NCI-H1417 treated with DMSO at 0.1 percent for 48 hours (cell line): ENCODE results near the gene NKIRAS1.
A peak's percentile ranks its signal among the peaks of the same experiment; 100 is the strongest.

Source experiments
- DNase-seq: peaks from one replicate; lab custom pipeline; 2025; lab: John Stamatoyannopoulos, UW

Gene NKIRAS1

DNA sequence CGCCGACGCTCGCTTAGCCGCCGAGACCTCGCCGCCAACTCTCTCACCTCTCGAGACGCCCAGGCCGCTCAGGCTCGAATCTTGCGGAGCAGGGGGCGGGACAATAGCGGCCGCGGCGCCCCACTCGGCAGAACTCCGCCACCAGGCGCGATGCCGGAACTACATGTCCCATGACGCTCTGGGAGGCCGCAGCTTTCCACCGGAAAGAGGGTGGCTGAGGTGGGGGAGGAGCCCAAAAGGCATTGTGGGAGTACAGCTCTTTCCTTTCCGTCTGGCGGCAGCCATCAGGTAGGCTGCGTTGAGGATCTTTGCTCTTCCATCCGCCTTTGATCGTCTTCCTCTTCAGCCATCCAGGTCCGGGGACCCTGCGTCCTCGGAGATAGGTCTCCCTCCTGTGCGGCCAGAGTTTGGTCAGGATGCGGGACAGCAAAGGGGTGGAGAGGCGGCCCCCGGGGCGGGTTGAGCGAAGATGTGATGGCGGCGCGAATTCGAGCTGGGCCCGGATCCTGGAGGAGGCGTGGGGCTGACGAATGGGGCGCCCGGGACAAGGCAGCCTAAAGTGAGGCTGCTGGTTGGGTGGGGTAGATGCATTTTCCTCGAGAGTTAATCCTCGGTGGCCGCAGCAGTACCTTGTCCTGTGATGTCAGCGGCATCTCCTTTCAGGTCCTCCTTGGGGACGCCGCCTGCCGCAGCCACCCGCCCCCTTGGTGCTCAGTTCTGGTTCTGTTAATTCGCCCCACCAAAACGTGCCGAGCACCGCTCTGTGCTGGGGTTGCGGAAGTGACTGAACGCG is at the start of gene NKIRAS1, which contains the start of gene RPL15:
NKIRAS1 (minus strand) TSS at position 105 of the 793 bp plus-strand sequence. CDS start 6,086 bp downstream, outside the sequence.
RPL15 (plus strand) TSS at position 247 of the 793 bp plus-strand sequence. CDS start 728 bp downstream, outside the sequence.
- peak; percentile 71 for DNase-seq

DNA sequence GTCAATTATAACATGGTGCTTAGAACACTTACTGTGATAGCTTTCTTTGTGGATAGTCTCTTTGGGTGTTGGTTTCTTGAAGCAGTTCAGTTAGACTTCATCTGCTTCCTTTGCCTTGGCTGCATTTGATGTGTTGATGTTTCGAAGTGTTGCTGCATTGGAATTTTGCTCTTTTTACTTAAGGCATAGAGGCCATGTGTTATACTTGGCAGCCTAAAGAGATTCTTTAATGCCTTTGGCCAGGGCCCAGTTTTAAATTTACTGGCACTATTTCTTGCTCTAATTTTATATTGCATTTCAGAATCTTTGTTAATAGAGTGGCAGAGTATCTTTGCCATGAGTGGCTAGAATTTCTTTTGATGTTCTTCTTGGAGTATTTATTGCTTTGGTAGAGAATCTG is 49.5 kb upstream of the NKIRAS1 start:
- DNase-seq, result no peak

DNA sequence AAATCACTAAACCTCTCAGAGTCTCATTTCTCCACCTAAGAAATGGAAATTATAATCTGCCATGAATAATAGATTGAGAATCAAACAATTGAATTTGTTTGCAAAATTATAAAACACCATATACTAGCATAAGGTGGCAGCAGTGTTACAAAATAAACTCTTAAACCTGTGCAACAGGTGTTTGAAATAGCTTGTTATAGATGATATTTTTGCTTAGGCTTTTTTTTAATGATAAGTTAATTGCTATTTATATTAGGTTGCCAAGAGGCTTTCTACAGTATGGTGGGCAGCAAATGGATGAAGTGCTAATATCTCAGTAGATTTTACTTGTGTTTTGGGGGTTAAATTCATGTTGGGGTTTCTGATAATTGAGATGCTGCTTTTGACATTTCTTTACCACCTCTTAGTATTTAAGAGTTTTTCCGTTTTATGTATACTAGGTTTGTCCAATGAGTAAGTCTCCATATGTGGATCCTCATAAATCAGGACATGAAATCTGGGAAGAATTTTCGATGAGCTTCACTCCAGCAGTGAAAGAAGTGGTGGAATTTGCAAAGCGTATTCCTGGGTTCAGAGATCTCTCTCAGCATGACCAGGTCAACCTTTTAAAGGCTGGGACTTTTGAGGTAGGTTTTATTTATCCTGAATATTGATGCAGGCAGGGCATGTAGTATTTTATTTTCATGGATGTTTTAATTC is 47.9 kb upstream of the NKIRAS1 start:
- no peak for DNase-seq

DNA sequence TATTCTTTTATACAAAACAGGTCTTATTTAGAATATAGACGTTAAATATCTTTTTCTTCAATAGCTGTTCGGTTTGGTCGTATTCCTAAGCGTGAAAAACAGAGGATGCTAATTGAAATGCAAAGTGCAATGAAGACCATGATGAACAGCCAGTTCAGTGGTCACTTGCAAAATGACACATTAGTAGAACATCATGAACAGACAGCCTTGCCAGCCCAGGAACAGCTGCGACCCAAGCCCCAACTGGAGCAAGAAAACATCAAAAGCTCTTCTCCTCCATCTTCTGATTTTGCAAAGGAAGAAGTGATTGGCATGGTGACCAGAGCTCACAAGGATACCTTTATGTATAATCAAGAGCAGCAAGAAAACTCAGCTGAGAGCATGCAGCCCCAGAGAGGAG is 45.1 kb upstream of the NKIRAS1 start:
- DNase-seq, result no peak

DNA sequence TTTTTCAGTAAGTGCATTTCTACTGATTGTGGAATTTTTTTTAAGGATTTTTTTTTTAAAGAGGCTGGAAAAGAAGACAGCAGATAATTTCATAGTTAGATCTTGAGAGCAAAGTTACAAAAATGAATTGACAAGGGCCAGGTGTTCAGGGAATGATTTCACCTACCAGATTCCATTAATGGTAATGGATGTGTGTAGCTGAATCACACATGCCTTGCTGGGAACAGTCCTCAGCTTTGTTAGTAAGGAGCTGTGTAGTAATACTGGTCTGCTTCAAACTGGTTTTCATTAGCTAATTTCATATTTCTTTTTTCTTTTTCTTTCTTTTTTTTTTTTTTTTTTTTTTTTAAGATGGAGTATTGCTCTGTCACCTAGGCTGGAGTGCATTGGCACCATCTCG is 44.3 kb upstream of the NKIRAS1 start:
- DNase-seq, result no peak

DNA sequence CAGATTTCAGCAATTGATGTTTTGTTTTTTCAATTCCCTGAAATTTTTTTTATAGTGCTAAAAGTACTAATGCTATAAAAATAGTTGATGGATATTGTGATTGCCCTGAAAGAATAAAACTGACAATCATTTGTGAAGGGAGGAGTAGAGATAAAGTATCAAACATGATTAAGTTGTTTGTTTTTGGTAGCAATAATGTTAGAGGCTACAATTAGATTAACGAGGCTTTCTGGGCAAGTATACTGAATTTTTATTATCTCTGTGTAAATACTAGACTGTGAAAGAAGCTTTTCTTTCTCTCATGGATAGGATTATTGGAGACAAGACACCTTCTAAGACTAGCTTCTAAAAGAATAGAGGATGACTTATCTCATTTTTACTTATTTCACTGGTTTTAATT is 43.9 kb upstream of the NKIRAS1 start:
- peak; percentile 31 for DNase-seq

DNA sequence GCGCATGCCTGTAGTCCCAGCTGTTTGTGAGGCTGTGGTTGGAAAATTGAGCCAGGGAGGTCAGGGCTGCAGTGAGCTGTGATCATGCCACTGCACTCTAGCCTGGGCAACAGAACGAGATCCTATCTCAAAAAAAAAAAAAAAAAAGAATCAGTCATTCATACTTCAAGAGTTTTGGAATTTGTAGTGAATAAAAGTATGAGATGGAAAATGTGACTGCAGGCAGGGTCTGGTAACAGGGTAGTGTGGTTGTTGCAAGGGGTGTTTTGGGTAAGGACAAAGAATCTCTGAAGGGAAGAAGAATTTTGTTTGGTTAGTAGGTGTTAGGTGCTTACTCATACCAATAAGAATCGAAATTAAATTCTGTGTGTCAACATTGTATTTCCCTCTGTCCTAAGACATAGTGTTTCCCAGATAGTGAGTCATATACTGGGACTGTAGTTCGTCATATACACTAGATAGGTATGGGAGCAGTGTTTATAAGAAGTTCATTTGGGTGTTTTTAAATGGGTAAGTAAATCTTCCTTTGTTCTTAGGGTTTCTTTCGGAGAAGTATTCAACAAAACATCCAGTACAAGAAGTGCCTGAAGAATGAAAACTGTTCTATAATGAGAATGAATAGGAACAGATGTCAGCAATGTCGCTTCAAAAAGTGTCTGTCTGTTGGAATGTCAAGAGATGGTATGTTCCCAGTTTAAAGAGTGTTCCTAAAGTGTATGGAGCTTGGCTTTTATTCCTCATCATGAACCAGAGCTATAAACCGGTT is 42.5 kb upstream of the NKIRAS1 start:
- no peak for DNase-seq

DNA sequence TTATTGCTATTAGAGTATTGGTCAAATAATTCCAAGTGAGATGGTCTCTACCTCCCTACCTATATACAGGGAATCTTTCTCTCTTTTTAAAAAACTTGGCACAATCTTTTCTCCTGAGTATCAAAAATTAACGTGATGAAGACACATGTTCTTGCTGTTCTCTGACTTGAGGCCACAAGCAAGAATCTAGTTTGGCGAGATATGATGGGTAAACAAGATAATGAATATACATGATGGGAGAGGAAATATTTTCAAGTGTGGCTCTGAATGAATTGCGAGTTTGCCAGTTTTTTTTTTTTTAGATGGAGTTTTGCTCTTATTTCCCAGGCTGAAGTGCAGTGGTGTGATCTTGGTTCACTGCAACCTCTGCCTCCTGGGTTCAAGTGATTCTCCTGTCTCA is 39.9 kb upstream of the NKIRAS1 start:
- no peak for DNase-seq

DNA sequence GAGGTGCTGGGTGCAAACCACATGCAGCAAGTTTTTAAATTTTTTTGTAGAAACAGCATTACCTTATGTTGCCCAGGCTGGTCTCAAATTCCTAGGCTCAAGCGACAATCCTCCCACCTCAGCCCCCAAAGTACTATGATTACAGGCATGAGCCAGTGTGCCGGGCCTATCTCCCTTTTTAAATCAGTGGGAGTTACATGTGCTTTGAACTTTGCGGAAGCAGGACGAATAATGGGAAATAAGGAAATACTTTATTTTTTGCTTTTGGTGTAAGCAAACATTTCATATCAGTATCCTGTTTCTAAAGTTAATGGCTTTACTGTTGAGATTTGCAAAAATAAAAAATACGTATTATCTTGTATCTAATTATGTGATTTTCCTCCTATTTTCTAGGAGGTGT is 37.4 kb upstream of the NKIRAS1 start:
- no peak for DNase-seq

DNA sequence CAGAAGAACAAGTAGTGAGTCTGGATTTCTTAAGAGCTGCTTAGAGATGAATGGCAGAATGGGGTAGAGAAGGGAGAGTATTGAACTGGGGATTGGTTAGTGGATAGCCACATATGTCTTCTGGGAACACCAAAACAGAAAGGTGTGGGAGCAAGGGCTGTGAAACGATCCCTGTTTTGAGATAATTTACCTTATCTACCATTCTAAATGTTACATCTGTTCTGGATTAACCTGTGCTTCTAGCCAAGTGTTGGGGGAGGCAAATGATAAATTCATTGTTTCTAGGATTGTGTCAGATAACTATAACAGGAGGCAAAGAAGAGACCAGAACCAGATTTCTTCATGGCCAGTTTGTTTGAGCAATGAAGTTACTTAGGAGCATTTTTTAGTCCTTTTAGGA is 36.7 kb upstream of the NKIRAS1 start:
- no peak for DNase-seq

DNA sequence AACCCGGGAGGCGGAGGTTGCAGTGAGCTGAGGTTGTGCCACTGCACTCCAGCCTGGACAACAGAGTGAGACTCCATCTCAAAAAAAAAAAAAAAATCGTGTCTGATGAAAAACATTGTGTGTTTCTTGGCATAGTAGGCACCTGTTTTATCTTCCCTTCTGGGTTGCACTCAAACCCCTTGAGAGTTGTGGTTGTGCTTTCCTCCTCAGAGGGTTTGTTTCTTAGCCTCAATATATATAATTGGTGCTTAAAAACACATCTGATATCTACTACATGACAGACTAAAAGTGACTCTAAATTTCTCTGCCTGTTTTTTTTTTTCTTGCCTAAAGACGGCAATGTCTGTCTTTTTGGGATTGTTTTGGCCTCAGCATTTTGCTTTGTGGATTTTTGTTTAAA is 35.9 kb upstream of the NKIRAS1 start:
- DNase-seq, result no peak

DNA sequence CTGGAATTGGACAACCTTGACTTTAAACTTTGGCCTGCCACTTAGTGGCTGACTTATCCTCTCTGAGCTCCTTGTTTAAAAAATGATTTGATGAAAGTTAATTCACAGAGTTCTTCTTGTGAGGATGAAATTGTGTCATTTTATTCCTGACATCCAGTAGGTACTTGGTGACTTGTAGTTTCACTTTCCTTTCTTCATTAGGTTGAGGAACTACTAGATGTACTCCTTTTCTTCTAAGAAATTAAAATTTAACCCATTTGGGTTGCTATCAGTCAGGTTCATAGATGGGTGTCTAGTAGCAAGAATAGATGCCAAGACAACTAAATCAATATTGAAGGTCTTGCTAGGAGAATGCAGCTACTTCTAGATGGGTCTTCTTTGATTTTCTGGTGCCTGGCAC is 33.5 kb upstream of the NKIRAS1 start:
- no peak for DNase-seq

DNA sequence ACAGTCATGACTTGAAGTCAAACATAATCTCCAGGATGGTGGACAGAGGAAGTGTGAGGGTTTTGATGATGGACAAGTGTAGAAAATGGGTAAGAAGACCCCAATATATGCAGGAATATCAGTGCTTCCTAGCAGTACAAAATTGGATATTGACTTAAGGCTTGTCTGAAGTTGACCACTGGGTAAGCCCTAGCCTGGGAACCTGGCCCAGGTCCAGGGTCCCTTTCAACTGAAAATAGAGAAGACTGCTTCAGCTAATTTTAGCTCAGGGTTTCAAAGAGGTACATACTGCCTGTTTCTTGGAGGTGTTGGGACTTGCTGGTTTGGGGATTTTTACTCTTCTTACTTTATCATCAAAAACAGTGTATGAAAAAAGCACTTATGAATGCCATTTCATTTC is 33.0 kb upstream of the NKIRAS1 start:
- DNase-seq, result no peak

DNA sequence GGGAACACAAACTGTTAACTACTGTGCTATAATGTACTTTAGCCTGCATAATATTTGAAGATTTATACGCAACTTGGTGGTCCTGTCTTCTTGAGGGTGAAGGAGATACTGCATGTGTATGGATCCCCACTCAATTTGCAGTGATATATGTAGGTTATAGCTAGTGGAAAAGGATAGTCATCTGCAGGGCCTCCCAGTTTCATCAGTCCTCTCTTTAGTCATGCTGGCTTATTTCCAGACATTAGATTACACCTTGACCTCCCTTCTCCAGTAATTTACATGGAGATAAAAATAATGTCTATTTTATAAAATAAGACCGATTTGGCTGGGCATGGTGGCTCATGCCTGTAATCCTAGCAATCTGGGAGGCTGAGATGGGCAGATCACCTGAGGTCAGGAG is 32.0 kb upstream of the NKIRAS1 start:
- DNase-seq, result no peak

DNA sequence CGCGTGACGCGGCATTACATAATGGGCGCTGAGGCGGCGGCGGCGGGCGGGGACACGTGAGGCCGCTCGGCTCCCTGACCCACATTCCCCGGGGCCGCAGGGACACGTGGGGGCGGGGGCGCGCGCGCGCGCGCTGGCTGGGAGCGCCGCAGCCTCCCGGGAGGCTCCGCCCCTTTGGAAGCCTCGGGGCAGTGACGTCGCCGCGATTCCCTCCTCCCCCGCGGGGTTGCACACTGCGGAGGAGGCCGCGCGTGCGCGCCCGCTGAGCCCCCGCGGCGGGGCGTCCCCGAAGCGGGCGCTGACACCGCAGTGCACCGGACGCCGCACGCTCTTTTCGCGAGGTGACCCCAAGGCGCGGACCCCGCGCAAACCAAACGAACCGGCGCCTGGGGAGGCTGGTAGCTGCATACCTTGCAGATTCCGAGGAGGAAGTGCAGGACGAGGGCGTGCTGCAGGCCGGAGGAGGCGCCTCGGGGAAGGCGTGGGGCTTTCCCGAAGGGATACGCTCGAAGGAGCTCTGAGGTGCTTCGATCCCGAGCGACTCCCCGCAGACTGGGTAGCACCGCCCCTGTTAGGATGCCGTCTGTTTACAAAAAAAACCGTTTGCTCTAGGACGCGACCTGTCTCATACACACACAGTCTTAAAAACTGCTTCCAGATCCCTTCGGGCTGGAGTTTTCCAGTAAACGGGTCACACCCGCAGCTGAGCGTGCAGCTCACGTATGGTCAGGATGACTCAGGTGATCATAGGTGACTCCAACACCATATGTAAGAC is 29.3 kb upstream of the NKIRAS1 start:
- peak; percentile 55 for DNase-seq

DNA sequence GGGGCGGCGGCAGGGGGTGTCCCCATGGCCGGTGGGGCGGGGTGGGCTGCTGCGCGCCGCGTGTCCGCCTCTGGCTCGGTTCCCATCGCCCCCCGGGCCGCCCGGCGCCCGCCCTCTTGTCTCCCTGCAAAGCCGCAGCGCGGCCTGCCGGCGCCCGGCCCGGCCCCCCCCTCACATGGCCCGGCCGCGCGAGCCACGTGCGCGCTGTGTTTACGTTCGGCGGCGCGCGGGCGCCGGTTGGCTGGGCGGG is 28.8 kb upstream of the NKIRAS1 start:
- no peak for DNase-seq

DNA sequence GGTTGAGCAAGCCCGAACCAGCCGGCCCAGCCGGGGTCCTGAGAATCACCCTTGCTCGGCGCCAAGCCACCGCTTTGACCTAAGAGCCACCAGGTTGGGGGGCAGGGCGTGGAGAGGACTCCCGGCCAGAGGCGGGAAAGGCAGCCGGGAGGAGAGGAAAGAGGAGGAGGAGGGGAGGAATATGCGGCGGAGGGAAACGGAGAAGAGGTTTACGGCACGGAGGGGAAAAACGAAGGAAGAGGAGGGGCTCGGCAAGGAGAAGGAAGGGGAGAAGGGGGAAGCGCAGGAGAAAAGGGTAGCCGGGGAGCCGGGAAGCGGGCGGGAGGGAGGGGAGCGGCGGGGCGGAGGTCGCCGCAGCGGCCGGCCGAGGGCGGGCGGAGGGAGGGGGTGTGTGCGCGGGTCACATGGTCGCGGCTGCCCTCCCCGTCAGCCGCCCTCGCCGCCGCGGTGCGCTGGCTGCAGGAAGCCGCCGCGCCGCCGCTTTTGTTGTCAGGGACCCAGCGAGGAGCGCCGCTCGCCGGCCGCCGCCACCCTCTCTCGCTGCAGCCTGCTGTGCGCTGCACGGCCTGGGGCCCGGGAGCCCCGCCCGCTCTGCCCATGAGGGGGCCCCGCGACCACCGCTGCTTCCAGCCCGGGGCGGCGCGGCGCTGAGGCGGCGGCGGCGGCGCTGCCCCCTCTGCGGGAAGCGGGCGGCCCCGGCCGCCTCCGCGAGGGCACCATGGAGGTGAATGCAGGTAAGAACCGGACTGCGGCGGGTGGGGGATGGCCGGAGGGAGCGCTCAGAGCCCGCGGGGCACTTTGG is 28.3 kb upstream of the NKIRAS1 start, which contains the start of gene NR1D2:
NR1D2 (plus strand) TSS at position 426 of the 802 bp plus-strand sequence; CDS start at position 719, 293 bp downstream.
- DNase-seq, result no peak

DNA sequence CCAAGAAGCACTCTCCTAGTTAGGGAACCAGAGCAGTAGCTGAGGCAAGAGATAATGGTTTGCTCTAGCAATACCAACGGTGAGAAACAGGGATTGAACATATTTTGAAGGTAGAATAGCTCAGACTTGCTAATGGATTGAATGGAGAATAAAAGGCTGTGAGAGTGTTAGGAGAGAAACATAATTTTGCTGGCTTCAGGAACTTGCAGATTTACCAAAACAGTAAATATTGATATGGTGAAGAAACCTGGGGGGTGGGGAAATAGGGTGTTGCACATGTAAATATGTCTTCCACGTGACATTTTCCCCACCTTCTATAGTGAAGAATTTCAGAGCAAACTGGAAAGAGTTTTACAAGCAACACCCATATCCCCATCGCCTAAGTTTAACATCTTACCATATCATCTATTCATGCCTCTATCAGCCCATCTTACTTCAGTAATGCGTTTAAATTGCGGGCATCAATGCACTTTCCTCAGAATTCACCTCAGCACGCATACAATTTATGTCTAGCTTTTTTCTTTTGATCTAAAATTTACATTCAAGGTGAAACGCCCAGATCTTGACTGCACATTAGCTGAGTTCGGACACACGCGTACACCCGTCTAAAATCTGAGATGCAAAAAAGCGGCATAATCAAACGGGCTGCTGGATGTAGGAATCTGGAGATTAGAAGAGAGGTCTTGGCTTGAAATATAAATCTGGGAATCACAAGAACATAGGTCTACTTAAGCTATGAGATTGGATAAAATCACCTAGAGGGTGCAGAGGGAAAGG is 27.4 kb upstream of the NKIRAS1 start:
- DNase-seq, result no peak

DNA sequence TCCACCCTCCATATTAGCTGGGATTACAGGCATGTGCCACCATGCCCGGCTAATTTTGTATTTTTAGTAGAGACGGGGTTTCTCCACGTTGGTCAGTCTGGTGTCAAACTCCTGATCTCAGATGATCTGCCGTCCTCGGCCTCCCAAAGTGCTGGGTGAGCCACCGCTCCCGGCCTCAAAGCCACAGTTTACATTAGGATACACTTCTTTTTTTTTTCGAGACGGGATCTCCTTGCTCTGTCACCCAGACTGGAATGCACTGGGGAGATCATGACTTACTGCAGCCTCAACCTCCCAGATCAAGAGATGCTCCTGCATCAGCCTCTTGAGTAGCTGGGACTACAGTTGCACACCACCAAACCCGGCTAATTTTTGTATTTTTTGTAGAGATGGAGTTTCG is 25.8 kb upstream of the NKIRAS1 start:
- no peak for DNase-seq

DNA sequence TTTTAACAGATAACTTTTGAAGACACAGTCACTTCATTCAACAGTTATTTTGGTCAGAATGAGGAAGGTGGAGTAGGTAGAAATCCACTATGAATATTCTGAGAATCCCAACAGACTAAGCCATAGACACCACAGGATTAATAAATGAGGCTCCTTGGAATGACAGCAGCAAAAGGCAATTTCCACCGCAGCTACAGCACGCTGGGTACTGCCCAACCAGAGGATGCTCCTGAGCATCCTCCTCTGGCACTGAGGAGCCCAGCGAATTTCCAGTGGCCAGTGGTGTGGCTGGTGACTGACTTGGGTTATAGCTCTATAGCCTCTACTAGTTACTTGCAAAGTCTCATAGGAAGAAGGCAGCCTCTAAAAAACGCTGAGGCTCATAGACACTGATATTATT is 24.6 kb upstream of the NKIRAS1 start:
- DNase-seq, result no peak
